ENCODE results near the gene LIMS3.
"Not testable (repeated sequence)": the region's sequence is repeated elsewhere in the genome, so short reads cannot be mapped to it uniquely, and the experiment has no call there.

GRCh38 chr2:109966858-109967257 lies 68.4 kb downstream of the LIMS3 start:
- TF ChIP-seq CTCF (IDR thresholded peaks at IDR 0.05; ENCODE audit: borderline replicate concordance, extremely low read depth, low read length, poor library complexity, severe bottlenecking); EZH2 (IDR thresholded peaks at IDR 0.05; ENCODE audit: borderline replicate concordance, low read depth, low read length, severe bottlenecking): not testable (repeated sequence)

Measured in DND-41 (cell line).